GM10847 (cell line): Measurements from ENCODE around the gene AUTS2.

Experiments
- POLR2A ChIP-seq: IDR thresholded peaks from 2 replicates; pipeline ENCODE4 v1.6.1; 2011; ENCODE audit not compliant: insufficient read length; ENCODE audit errors: extremely low read depth

AUTS2 gene

GRCh38 chr7:70066844-70067243 is 468.6 kb downstream of the AUTS2 start:
- no peak for TF ChIP-seq POLR2A

- TF ChIP-seq POLR2A, result no peak
Observed at GRCh38 chr7:70068531-70068930, 470.3 kb downstream of the AUTS2 start.

GRCh38 chr7:70069977-70070376 is 471.7 kb downstream of the AUTS2 start:
- no peak for TF ChIP-seq POLR2A

- no peak for TF ChIP-seq POLR2A
Observed at GRCh38 chr7:70071766-70072165, 473.5 kb downstream of the AUTS2 start.

- TF ChIP-seq POLR2A, result no peak
Observed at GRCh38 chr7:70072220-70072619, 473.9 kb downstream of the AUTS2 start.

- no peak for TF ChIP-seq POLR2A
Observed at GRCh38 chr7:70076325-70076724, 478.1 kb downstream of the AUTS2 start.

GRCh38 chr7:70082099-70082611 is 483.9 kb downstream of the AUTS2 start:
- no peak for TF ChIP-seq POLR2A

- TF ChIP-seq POLR2A, result no peak
Observed at GRCh38 chr7:70091362-70091761, 493.1 kb downstream of the AUTS2 start.

- no peak for TF ChIP-seq POLR2A
Observed at GRCh38 chr7:70092314-70093204, 494.3 kb downstream of the AUTS2 start.

GRCh38 chr7:70093205-70093904 is 495.1 kb downstream of the AUTS2 start:
- no peak for TF ChIP-seq POLR2A

- no peak for TF ChIP-seq POLR2A
Observed at GRCh38 chr7:70094831-70095230, 496.6 kb downstream of the AUTS2 start.

GRCh38 chr7:70097645-70098044 is 499.4 kb downstream of the AUTS2 start:
- no peak for TF ChIP-seq POLR2A

- TF ChIP-seq POLR2A, result no peak
Observed at GRCh38 chr7:70098133-70098561, 499.9 kb downstream of the AUTS2 start.

GRCh38 chr7:70098905-70099672 is 500.8 kb downstream of the AUTS2 start:
- TF ChIP-seq POLR2A, result no peak

- TF ChIP-seq POLR2A, result no peak
Observed at GRCh38 chr7:70104243-70104642, 506.0 kb downstream of the AUTS2 start.
